Epithelial cell of proximal tubule (primary cell): Measurements from ENCODE around the gene LINC00305. TPM values are rescaled to one million over a fixed set of nuclear protein-coding genes. Genes with fewer than 3 reads are reported as not detected.
A peak's percentile ranks its signal among the peaks of the same experiment; 100 is the strongest.

ENCODE experiments used
- DNase-seq: peaks from one replicate; pipeline ENCODE4 v3.0.0-alpha.2; 2011; ENCODE audit warnings: low read depth
- H3K4me3 ChIP-seq: 2 replicates; pipeline ENCODE4 v1.5.1; 2011; ENCODE audit warnings: low read depth, mild to moderate bottlenecking, low read length
- total RNA-seq: library from RNA; depleted of rRNA; stranded (reverse); fragments of >200 nt; gene quantifications from 2 replicates; pipeline ENCODE4 v1.2.3, GENCODE V29; 2015
- TF ChIP-seq, protein P1 (sequence below): conservative IDR thresholded peaks from 2 replicates; pipeline ENCODE4 v1.5.1; 2012; ENCODE audit warnings: low read depth, mild to moderate bottlenecking, low read length

LINC00305 gene
- total RNA-seq, 1 donor from 2014 or later = not detected

- TF ChIP-seq, protein P1, sequence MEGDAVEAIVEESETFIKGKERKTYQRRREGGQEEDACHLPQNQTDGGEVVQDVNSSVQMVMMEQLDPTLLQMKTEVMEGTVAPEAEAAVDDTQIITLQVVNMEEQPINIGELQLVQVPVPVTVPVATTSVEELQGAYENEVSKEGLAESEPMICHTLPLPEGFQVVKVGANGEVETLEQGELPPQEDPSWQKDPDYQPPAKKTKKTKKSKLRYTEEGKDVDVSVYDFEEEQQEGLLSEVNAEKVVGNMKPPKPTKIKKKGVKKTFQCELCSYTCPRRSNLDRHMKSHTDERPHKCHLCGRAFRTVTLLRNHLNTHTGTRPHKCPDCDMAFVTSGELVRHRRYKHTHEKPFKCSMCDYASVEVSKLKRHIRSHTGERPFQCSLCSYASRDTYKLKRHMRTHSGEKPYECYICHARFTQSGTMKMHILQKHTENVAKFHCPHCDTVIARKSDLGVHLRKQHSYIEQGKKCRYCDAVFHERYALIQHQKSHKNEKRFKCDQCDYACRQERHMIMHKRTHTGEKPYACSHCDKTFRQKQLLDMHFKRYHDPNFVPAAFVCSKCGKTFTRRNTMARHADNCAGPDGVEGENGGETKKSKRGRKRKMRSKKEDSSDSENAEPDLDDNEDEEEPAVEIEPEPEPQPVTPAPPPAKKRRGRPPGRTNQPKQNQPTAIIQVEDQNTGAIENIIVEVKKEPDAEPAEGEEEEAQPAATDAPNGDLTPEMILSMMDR = no peak
- no peak for DNase-seq
- no peak overlapping the region for H3K4me3 ChIP-seq
Measured at GRCh38 chr18:64178860-64179259, 30.0 kb upstream of the LINC00305 start.

DNA sequence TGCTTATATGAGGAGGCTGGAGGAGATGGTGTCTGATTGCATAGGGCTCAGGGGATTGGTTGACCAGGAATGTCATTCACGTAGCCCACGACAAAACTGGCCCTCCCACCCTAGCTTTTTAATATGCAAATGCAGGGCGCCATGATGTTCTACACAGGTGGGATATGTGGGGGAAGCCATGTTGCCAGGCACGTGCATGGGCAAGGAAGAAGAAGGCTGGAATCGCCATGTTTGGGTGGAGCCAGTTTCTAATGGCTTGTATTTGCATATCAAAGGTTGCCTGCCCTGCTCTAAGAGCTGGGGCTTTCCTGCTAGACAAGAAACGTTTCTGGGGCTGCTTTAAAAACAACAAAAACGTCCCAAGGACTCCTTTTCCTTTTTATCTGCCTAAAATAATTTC, 26.5 kb upstream of the LINC00305 start:
- DNase-seq = no peak
- TF ChIP-seq, protein P1 = no peak
- H3K4me3 ChIP-seq = no peak overlapping the region

DNA sequence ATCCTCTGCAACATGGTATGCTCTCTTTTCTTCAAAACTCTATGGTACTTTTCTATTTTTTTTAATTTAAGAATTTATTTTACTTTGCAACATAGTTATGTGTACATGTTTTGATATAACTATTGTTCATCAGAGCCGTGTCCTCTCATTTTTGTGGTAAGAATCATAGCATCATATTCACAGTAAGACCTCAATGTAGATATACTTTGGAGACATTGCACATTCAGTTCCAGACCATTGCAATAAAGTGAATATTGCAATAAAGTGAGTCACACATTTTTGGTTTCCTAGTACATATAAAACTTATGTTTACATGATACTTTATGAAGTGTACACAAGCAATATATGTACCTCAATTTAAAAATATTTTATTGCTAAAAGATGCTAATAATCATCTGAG, 22.7 kb upstream of the LINC00305 start:
- no peak for DNase-seq
- no peak overlapping the region for H3K4me3 ChIP-seq
- TF ChIP-seq, protein P1 = no peak

GRCh38 chr18:64167408-64167925, 18.6 kb upstream of the LINC00305 start:
- TF ChIP-seq, protein P1 = no peak
- no peak overlapping the region for H3K4me3 ChIP-seq
- DNase-seq = no peak

- TF ChIP-seq, protein P1 = no peak
- peak; percentile 1 for DNase-seq
- no peak overlapping the region for H3K4me3 ChIP-seq
Measured at GRCh38 chr18:64165906-64166305, 17.0 kb upstream of the LINC00305 start.

GRCh38 chr18:64164883-64165282, 16.0 kb upstream of the LINC00305 start:
- H3K4me3 ChIP-seq = no peak overlapping the region
- no peak for DNase-seq
- TF ChIP-seq, protein P1 = no peak

DNA sequence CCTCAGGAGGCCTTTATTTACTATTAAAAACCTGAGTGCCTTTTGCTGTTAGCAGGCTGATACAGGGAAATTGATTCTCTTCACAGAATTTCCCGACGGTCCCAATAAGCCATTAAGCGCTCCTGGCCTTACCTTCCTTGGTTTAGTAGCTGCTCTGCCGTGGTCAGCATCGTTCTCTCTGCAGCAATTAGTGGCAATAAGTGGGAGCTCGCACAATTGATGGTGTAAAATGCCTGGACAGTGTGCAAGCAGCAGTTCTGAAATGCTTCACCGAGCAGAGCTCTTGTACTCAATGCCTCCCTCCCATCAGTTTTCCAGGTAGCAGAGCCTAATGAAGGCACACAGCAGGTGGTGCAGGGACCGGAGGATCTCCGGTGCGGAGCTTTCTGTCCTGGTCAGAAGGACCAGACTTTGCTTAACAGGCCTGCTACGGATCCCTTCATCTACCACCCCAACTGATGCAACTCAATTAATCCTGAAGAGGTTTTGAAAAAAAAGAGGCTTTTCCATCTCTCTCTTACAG, 1.1 kb upstream of the LINC00305 start:
- DNase-seq = no peak
- no peak overlapping the region for H3K4me3 ChIP-seq
- TF ChIP-seq, protein P1 = no peak
